AG09309 (cell line): ENCODE results near the gene NTMT2.
"Not testable (repeated sequence)": the region's sequence is repeated elsewhere in the genome, so short reads cannot be mapped to it uniquely, and the experiment has no call there.

Experiments
- DNase-seq: peaks from one replicate; pipeline ENCODE4 v3.0.0-alpha.2; 2010; ENCODE audit warnings: low read depth
- H3K4me3 ChIP-seq: 2 replicates; pipeline ENCODE4 v1.5.1; 2011; ENCODE audit warnings: mild to moderate bottlenecking, low read depth, low read length, moderate library complexity; ENCODE audit not compliant: control insufficient read depth
- CTCF ChIP-seq: IDR thresholded peaks from 2 replicates; pipeline ENCODE4 v1.5.1; 2011; ENCODE audit warnings: mild to moderate bottlenecking, low read depth, low read length, inconsistent platforms; ENCODE audit not compliant: insufficient read depth, control insufficient read depth; ENCODE audit errors: missing control alignments

The NTMT2 gene

GRCh38 chr1:170145770-170146676, at the start of gene NTMT2:
NTMT2 (plus strand) TSS chr1:170145959; CDS start chr1:170146108, 149 bp downstream.
- no peak within 1 kb of the TSS for H3K4me3 ChIP-seq
- no peak for TF ChIP-seq CTCF
- DNase-seq = no peak

DNA sequence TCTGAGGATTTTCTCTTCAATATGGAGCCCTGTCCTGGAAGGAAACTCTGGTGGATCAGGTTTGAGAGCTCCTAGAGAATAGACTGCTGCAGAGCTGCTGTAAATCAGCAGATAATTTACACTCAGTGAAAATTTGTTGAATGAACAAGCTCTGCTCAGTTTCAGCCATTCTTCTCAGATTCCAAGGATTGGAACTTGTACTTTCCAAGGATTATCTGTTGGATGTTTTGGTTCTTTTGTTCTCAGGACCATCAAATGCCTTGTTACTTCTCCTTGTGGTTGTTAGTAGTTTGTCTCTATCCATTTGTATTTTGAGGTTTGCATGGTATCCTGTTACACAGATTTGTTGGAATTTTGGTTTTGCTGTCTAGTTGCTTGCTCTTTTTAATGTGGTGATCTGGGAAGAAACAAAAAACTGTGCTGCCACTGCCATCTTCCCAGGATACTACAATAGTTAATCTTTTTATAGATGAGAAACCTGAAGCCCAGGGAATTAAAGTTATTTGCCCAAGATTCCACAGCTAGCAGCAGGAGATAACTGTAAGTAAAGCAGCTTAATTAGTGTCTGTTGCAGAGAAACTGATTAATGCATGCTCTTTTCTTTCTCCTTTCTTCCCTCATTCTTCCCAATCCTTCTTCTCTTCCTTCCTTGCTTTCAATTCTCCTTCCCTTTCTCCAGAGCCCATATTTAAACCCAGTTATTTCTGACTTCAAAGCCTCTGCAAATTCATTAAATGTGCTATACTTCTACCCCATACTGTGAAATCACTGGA, 49.6 kb upstream of the NTMT2 start:
- DNase-seq = no peak

GRCh38 chr1:170096806-170097340, 48.9 kb upstream of the NTMT2 start:
- TF ChIP-seq CTCF = no peak
- no peak overlapping the region for H3K4me3 ChIP-seq
- no peak for DNase-seq

More for the DNA sequence above, 49.6 kb upstream of the NTMT2 start:
- TF ChIP-seq CTCF = no peak
- H3K4me3 ChIP-seq = no peak overlapping the region

DNA sequence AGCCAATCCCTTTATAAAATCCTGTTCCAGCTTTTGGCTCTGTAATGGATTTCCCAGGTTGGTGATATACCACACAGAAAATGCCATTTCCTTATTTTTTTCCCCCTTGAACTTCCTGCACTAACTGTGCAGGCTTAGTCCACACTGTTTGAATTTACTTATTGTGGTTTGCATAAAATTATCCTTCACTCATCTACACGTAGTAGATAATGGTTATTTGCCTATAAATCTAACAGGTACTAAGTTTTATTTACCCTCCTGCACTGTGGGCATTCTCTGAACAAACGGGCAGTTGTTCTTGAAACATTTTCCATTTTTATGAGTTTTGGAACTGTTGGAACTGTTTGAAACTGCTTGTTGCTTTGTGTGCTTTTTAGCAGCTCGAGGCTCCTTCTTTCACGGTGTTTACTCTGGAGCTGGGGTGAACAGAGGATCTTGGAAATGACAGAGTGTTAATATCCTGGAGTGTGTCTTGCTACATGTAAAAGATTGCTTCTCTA, 48.3 kb upstream of the NTMT2 start:
- no peak for TF ChIP-seq CTCF
- no peak for DNase-seq
- no peak overlapping the region for H3K4me3 ChIP-seq

- not testable (repeated sequence) for H3K4me3 ChIP-seq, DNase-seq
Observed at GRCh38 chr1:170113140-170113539, 32.6 kb upstream of the NTMT2 start.

DNA sequence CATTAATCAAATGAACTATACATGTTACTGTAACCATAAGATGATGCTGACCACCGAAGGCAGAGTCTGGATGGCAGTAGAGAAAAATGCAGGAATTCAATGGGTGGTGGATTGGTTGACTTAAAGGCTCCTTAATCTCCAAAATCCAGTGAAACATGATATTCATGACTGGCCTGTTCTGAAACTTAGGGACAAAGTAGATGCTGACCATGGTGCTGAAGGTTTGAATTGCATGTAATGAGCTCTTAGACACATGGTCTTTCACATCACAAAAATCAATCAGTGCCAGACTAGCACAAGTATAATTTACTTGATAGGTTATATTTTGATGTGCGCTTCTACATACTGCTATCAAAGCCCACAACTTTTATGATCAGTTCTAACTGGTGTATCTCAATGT, 30.9 kb upstream of the NTMT2 start:
- H3K4me3 ChIP-seq = no peak overlapping the region
- TF ChIP-seq CTCF = no peak
- DNase-seq = peak; percentile 7
